Fibroblast of skin of abdomen (primary cell): ENCODE measurements around the gene KIF5A.
A peak's percentile ranks its signal among the peaks of the same experiment; 100 is the strongest.

Experiments used
- DNase-seq: peaks from one replicate; pipeline ENCODE4 v3.0.0-alpha.2; 2013

The KIF5A gene

DNA sequence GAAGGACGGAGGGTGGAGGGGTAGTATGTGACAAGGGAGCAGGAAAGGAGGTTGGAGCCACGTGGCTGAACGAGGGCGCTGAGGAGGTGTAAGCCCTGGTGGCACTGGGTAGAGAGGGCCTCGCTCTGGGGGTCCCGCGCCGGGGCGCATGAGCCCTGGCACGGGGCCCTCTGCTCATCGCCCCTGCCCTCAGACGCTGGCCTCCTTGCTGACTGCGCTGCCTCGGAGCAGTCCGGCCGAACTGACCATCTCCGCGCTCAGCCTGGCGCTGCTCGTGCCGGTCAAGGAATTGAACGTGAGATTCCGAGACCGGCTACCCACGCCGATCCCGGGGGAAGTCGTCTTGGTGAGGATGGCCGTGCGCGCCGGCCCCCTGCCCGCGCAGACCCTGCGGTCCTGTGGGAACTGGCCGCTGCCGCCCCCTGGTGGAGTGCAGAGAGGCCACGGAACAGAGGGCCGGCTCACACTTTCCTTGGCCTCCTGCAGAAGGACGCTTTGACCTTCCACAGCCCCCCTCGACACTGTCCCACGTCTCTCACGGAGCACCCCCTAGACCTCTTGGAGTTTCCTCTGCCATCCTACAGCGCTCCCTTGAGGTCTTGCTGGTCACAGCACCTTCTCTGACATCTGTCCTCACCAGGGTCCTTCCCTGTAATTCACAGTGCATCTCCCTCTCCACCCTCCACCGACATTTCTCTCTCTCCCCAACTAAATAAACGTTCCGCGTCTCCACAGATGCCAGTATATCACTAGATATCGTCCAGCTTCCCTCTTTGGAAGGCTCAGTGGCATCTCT lies 71.9 kb downstream of the KIF5A start:
- peak; percentile 21 for DNase-seq

DNA sequence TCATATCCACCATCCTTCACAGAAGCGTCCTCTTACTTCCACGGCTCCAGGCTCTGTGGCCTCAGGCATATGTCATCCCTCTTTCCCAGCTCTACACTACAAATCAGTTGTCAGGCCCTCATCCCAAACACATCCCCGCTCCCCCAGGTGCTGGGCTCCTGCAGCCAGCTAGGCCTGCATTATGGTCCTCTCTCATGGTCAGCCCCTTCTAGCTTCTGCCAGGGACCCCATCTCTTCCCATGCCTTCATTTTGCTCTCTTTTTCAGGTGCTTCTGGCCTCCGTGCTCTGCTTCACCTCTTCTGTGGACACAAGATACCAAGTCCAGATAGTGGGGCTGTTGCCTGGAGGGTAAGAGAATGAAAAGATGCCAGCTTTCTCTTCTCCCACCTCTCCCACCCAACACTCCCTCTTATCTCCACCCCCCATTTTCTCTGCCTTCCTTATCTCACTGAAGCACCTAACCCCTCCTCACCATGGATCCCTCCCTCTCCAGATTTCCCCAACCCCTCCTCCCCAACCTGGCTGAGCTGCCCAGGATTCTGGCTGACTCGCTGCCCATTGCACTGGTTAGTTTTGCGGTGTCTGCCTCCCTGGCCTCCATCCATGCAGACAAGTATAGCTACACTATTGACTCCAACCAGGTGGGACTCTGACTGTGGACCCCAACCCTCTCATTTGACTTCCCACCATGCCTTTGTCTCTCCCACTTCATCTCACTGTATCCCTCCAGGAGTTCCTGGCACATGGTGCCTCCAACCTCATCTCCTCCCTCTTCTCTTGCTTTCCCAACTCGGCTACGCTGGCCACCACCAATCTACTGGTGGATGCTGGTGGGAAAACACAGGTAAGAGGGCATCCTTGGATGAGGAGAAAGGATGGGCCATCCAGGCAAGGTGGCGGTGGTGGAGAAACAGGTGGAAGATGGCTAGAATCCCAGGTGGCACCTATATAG lies 72.7 kb downstream of the KIF5A start:
- DNase-seq, result no peak

DNA sequence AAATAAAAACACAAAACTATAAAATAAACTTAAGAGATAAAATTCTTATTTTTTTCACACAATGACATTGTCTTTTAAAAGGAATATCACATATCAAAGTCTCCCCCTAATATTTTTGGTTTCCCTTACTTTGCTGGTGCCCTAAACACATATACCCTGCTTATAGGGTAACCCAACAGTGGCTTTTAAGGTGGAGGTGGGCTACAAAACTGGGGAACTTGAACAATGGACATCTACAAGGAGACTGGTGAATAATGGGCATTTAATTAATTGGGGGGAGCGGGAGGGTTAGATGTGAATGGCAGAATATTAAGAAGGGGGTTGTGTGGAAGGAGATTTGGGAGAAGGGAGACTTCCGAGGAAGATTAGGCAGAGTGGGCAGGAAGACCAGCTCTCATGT lies 73.5 kb downstream of the KIF5A start:
- no peak for DNase-seq

DNA sequence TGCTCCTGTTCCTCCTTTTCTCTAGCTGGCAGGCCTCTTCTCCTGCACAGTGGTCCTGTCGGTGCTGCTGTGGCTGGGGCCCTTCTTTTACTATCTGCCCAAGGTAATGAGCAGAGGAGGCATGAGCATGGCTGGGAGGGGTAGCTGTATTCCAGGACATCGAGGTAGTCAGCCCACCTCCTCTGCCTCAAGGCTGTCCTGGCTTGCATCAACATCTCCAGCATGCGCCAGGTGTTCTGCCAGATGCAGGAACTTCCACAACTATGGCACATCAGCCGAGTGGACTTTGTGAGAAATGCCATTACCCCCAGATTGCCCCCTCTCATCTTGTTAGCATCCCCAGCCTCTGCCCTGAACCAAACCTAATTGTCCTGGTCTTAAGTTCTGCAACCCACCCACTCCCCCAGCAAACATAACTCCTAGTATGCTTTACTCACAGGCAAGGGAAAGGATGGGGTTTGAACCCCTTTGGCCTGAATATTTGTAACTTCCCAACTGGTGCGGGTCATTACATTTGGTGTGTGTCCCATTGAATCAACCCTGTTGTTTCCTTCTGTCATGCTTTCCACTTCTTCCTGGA lies 74.1 kb downstream of the KIF5A start:
- DNase-seq, result no peak

DNA sequence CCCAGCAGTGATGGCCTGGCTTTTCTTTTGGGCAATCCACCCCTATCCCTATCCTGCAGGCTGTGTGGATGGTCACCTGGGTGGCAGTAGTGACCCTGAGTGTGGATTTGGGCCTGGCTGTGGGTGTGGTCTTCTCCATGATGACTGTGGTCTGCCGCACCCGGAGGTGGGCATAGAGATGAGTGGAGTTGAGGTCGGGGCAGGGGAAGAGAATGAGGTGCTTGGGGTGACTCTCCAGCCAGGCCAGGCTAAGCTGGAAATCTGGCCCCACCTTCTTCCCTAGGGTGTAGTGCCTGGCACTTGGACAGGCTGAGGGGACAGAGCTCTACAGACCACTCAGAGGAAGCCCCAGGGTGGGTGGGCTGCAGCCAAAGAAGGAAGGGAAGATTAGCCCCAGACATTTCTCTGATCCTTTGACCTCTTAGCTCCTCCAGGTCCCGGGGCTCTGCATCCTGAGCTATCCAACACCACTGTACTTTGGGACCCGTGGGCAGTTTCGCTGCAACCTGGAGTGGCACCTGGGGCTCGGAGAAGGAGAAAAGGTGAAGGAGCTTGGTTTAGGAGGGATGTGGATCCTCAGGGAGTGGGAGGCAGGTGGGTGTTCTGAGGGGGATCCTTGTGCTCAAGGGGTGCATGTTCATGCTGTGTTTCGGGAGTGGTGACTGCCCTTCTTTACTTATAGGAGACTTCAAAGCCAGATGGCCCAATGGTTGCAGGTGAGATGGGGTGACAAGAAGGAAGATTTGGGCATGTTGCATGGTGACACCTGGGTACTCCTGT lies 74.8 kb downstream of the KIF5A start:
- no peak for DNase-seq

DNA sequence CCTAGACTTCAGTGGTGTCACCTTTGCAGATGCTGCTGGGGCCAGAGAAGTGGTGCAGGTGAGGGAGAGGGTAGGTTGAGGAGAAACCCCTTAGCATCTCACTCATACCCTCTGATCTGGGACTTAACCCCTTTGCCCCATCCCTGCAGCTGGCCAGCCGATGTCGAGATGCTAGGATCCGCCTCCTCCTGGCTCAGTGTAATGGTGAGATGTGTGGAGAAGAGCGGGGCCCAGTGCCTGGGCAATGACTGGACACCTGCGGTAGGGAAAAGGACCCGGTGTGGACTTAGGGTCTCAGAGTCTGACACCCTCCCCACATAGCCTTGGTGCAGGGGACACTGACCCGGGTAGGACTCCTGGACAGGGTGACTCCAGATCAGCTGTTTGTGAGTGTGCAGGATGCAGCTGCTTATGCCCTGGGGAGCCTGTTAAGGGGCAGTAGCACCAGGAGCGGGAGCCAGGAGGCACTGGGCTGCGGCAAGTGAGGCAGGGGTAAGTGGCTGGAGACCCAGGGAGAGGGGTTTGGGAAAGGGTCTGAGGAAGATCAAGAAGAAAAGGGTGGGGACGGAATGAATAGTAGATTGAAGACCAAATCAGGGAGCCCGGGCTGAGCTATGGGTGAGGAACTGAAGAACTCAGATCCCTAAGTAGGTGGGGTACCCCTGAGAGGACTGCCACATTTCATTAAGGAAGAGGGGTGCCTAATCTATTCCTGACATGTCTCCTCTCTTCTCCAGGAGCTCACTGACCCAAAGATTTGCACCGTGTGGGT lies 75.6 kb downstream of the KIF5A start:
- DNase-seq, result no peak

DNA sequence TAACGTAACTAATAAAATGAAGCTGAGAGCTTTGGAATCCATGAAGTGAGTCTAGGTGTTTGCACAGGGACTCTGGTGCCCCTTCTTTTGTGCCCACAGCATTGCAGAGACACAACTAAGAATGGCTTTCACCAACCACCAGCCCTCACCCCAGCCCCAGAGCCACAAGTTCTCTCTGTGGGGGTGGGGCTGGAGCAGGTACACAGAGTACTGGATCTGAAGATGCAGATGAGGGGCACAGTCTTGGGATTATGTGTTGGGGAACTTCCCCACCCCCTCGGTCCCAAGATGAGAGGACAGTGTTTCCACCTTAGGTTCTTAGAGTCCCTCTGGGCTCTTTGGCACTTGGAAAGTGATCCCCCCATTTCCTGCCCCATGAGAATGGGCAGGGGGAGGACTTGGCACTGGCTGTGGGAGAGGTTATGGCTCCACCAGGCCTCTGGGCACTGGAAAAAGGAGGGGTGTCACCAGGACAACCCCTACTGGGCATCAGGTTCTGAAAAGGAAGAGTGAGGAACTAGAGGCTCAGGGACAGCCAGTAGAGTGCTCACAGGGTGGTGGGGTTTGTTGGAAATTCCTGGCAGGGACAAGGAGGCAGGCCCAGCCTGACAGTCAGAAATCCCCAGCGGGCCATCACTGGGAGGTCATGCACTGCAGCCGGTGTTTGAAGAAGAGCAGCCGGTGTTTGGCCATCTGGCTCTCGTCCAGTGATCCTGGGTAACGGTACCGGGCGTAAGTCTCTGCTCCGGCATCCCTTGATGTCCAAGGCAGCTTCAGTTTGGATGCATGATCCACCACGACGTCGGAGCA lies 76.5 kb downstream of the KIF5A start:
- DNase-seq, result no peak

DNA sequence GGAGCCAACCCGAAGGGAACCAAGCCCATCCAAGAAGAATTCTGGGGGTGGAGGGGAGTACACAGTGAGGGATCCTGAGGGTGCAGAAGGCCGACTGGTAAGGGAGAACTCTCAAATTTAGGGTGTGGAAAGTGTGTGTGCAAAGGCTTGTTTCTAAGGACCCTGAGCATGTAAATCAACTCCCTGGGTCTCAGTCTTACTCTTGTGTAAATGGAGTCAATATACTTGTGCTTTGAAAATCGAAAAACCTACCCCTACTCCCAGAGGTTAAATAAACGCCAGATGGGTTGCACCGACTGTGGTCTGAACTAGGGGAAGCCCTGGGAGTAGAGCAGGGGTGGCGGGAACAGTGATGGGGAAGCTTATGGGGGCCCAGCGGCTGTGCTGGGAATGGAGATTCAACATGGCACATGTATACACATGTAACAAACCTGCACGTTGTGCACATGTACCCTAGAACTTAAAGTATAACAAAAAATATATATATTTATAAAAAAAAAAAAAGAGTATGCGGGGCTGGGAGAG lies 77.1 kb downstream of the KIF5A start:
- no peak for DNase-seq

DNA sequence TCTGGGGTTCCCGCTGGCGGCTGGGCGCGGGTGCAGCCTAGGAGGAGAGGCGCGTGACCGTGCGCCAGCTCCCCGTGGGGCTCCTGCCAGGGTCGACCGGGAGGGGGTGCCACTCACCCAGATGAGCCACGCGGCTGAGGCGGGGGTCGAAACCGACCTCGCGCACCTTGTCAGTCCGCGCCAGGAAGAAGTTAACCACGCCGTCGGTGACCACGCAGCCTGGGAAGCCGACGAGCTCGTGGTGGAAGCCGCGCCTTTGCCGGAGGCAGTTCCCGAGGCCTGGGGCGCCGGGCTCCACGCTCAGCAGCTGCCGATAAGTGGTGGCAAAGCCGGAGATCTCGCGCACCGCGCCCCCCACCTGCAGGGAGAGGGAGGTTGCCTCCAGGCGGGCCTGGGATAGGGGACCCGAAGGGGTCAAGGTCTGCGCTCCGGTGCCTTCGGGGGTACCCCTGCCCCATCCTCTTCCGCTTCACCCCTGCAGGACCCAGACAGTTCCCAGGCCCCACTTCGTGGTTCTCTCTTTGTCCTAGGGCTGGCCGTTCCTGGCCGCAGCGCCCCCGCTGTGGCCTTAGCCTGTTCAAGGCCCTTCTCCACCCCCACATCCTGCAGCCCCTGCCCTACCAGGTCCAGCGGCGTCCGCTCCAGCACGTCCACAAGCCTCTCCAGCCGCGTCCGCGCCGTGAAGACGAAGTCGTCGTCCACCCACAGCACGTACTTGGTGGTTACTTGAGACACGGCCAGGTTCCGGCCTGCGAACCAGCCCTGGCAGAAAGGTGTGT lies 77.8 kb downstream of the KIF5A start:
- DNase-seq, result no peak

DNA sequence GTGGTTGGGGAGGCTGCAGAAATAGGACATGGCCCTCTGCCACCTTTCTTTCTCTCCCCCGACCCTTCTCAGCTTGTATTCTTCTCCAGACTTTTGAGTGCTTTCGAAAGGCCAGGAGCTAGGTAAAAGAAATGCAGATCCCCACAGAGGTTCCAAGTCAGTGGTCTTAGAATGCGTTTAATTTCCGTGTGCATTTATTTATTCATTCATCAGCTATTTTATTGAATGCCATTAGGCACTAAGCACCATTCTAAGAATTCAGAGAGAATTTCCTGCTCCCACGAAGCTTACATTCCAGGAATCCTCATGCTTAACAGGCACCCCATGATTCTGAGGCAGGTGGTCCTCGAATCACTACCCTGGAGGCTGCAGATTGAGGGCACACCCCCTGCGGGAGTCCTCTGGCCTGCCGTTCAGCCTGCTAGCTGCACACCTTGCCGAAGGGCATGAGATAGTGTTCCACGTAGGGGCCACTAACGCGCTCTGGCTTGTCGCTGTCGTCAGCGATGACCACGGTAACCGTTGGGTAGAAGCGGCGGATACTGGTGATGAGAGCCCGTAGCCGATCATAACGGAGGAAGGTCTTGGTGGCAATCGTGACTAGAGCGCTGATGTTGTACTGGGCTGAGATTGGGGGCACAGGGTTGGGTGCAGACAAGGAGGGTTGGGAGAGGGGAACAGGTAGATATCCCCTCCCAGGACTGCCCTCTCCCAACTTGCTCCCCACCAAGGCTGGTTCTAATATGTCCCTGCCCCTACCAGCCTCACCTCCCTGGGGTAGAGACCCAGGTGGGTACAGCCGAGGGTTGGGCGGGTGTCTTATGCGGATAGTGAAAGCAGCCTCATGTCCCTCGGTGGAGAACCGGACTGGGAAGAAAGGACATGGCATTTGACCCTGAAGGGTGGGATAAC lies 78.7 kb downstream of the KIF5A start:
- DNase-seq, result no peak

DNA sequence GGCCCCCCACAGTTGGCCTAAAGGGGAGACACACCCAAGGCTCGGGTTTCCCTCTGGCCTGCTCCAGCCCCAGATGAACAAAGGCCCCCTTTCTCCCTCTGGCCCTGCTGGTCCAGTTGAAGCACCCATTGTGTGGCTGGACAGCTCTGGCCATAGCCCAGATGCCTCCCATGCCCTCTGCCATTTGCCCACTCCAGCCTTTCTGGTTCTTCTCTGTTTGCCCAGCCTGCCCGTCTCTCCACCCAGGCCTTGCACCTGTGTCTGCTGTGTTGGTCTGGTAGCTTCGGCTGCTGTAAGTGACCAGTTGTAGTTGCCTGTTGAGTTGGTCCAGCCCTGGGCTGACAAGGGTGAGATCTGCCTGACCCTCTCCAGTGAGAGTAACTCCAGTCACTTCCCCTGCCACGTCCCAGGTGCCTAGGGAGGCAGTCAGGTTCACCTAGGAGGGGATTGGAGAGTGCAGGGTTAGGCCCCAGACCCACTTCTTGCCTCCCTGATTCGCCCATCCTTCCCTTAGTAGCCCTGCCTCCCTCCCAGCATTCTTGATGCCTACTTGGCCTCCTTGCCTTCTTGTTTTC lies 80.1 kb downstream of the KIF5A start:
- no peak for DNase-seq

DNA sequence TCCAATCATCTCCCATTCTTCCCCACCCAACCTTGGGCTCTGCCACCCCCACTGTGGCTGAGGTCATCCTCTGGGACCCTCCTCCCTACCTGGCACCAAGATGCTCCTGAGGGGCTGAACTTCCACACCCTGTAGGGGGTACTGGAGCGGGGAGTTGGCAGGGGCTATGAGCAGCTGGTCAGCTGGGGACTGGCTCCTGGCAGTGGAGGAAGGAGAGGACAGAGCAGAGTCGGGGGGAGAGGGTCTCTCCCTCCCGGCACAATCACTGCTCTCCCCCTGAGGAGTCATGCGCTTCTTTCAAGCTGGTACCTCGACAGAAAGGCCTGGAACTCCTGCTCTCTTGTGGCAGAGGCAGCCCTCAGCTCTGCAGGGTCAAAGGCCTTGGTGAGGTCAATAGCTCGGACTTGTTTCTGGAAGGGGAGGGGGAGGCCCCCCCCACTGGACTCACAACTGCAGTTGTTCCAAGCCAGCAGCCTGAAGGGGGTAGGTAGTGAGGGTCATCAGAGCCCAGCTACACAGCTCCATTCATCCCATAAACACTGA lies 81.1 kb downstream of the KIF5A start:
- DNase-seq, result no peak

DNA sequence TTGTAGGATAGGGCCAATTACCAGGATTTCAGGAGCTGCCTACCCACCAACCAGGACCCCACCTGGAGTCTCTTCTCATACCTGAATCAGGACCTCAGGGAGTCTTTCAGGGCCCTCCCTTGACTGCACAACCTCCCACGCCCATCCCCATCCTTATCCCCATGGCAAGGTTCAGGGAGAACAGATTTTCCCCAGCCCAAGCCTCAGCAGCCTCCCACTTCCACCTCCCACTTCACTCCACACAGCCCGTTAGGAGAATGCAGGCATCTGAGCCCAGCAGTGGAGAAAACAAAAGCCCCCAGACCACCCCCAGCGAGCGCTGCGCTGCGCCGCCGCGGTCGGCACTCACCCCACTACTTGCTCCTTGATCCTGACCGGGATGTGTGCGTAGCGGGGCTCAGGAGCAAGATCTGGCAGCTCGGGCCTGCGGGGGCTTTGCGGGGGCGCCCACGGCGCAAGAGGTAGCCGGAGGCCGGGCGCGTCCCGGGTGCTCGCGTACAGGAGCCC lies 81.8 kb downstream of the KIF5A start:
- DNase-seq, result no peak

DNA sequence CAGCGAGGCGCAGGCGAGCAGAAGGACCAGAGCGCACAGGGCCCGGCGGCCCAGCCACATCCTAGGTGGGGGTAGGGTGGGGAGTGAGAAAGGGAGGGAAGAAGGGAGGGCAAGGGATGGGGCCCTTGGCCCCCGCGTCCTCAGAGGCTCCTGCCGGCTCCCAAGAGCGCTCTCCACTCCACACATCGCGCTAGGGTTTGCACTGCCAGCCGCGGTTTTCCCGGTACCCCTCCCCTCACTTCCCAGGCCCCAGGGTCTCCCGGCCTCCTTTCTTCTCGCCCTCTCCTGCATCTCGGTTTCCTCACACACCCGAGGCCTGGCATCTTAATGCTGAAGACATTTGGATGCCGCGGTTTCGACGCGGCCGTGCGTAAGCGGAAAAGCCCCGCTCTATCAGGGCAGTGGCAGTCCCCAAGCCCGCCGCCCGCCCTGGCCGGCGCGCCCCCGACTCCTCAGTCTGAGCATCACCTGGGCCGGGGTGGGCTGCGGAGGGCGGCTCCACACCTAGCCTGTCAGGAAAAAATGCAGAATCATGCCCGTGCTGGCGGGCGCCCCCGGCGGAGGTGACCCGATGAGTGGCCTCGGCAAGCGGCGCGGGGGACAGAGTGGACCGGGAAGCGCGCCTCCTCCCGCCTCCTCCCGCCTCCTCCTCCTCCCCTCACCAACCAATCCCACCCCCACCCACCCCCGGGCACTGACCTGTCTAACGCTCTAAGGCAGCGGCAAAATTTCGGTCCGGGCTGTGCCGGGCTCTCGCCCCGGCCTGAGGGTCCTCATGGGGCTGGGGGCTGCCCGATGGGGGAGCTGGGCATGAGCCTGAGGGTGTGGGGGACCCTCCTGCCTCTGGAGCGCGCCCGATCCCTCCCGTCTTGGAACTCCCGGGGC lies 82.5 kb downstream of the KIF5A start:
- DNase-seq, result no peak

DNA sequence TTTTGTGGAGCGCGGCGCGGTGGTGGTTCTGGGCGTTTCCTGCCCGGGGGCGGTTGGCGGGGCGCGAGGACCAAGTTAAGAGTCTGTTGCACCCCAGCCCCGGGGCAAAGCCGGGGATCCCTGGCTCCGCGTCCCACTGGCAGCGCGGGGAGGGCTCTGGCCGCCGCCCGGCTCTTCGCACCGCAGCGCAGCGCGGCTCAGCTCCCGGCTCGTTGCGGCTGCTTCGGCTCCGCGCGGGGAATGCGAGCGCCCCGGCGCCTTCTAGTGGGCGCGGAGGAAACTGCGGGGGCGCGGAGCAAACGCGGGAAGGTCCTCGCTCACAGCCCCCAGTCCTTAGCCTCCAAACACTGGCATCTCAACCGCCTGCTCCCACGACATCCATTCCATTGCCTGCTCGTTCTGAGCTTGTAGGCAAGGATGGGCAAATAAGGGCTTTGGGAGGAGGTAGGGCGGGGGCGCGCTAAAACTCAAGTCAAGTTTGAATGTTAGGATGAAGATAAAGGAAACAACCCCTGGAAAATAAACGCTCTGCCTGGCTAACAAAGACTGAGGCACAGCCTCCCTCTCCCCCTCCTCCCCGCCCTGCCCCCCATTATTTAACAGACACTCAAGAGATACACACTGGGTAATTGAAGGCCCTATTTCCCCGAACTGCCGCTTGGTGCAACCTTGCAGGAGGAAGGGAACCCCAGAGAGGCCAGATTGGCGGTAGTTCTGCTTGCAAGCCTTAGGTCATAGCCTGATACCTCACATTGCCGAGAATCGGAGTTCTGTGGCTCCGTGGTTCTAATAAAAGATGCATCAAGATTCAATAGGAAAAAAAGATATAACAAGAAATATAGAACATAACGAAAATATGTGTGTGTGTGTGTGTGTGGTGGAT lies 83.4 kb downstream of the KIF5A start, which contains the start of gene B4GALNT1:
B4GALNT1 (minus strand) TSS at position 244 of the 883 bp plus-strand sequence. CDS start 1,069 bp downstream, outside the sequence.
- DNase-seq, result peak; percentile 50
